ENCODE measurements around the gene CST3. TPM values are rescaled to one million over a fixed set of nuclear protein-coding genes. Genes with fewer than 3 reads are reported as not detected.

The CST3 gene
- total and polyA plus RNA-seq, 7 experiments from 2014 or later, result 1.7 to 520 (median 20.5) TPM

DNA sequence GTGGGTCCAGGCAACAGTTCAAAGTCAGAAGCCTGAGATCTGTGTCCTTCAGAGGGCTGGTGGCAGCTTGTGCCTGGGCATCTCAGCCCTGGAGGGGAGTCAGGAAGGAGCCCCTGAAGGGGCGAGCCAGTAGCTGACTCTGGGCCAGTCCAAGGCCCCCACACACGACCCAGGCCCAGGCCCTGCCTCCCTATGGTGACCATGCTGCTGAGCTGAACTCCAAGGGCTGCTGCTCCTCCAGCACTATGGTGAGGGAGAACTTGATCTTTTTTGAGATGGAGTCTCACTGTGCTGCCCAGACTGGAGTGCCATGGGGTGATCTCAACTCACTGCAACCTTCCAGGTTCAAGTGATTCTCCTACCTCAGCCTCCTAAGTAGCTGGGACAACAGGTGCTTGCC lies 15.2 kb upstream of the CST3 start:
- no peaks in the 10 kb centered on the region for H3K36me3 ChIP-seq (ENCODE audit: control insufficient read depth in 2 of 3, insufficient read depth in 3 of 3, low read length in 3 of 3)
- ATAC-seq (no peak), DNase-seq (no peak)
- Mint-ChIP-seq H3K9me3 (peaks cover 0 to 3% (median 0%) of the 10 kb centered on the region in 11 donors), H3K4me1 (peaks cover 0 to 6% (median 0%) of the 10 kb centered on the region in 7 donors), H3K27me3 (peaks cover 10 to 27% (median 15%) of the 10 kb centered on the region in 5 donors), H3K36me3 (no peaks in the 10 kb centered on the region), H3K27ac (no peak overlapping the region), H3K4me3 (no peak overlapping the region)
- H3K4me1 ChIP-seq (ENCODE audit: control insufficient read depth in 2 of 2, insufficient read depth in 2 of 2, low read length in 2 of 2), result no peaks in the 10 kb centered on the region
- intact Hi-C loops (cut with micrococcal nuclease), result no loop called here
- ChIA-PET CTCF (no interaction called here), POLR2A (no interaction called here)
- H3K4me3 ChIP-seq (ENCODE audit: low read length), result no peak overlapping the region
- H3K9me3 ChIP-seq (ENCODE audit: control insufficient read depth in 2 of 3, low read length in 3 of 3), result no peaks in the 10 kb centered on the region
- no peak overlapping the region for H3K27ac ChIP-seq (ENCODE audit: low read depth, low read length)
- no peaks in the 10 kb centered on the region for H3K27me3 ChIP-seq (ENCODE audit: control insufficient read depth in 2 of 2, insufficient read depth in 2 of 2, low read length in 2 of 2)

DNA sequence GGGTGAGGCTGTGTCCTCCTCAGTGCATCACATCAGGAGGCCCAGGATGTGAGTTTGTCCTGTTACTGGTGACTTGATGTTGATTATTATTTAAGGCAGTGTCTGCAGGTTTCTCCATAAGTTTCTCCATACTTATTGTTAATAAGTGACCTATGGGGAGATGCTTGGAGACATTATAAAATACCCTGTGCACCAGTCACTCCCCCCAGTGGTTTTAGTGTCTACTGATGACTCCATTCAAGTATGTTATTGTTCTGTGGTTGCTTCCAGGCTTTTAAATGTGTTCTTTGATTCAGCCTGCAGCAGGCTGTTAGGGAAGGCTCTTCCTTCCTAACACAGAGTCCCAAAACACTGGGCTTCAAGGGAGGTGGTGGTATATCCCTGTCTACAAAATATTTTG lies 14.6 kb upstream of the CST3 start:
- Mint-ChIP-seq H3K4me3 (no peak overlapping the region), H3K9me3 (peaks cover 0 to 3% (median 0%) of the 10 kb centered on the region in 11 donors), H3K4me1 (peaks cover 0 to 6% (median 0%) of the 10 kb centered on the region in 7 donors), H3K27ac (no peak overlapping the region), H3K36me3 (no peaks in the 10 kb centered on the region), H3K27me3 (peaks cover 10 to 27% (median 15%) of the 10 kb centered on the region in 5 donors)
- Histone ChIP-seq H3K9me3 (ENCODE audit: control insufficient read depth in 2 of 3, low read length in 3 of 3) (no peaks in the 10 kb centered on the region), H3K36me3 (ENCODE audit: control insufficient read depth in 2 of 3, insufficient read depth in 3 of 3, low read length in 3 of 3) (no peaks in the 10 kb centered on the region), H3K27ac (ENCODE audit: low read depth, low read length) (no peak overlapping the region), H3K4me3 (ENCODE audit: low read length) (no peak overlapping the region), H3K27me3 (ENCODE audit: control insufficient read depth in 2 of 2, insufficient read depth in 2 of 2, low read length in 2 of 2) (no peaks in the 10 kb centered on the region), H3K4me1 (ENCODE audit: control insufficient read depth in 2 of 2, insufficient read depth in 2 of 2, low read length in 2 of 2) (no peaks in the 10 kb centered on the region)
- ChIA-PET CTCF (no interaction called here), POLR2A (no interaction called here)
- DNase-seq (no peak), ATAC-seq (no peak)
- intact Hi-C loops (cut with micrococcal nuclease), result no loop called here

DNA sequence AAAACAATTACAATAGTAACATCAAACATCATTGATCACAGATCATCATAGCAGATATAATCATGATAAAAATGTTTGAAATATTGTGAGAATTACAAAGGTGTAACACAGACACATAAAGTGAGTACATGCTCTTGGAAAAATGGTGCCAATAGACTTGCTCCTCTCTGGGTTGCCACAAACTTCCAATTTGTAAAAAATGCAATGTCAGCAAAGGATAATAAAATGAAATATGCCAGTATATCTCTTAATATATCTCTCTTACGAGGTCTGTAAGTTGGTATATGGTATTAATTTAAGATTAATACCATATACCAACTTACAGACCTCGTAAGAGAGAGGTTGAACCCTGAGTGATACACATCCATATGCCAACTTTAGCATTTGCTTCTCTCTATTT lies 13.4 kb upstream of the CST3 start:
- H3K4me3 ChIP-seq (ENCODE audit: low read length), result no peak overlapping the region
- DNase-seq, result no peak
- H3K9me3 Mint-ChIP-seq, result peaks cover 0 to 3% (median 0%) of the 10 kb centered on the region in 11 donors
- H3K36me3 ChIP-seq (ENCODE audit: control insufficient read depth in 2 of 3, insufficient read depth in 3 of 3, low read length in 3 of 3), result no peaks in the 10 kb centered on the region
- H3K4me1 ChIP-seq (ENCODE audit: control insufficient read depth in 2 of 2, insufficient read depth in 2 of 2, low read length in 2 of 2), result no peaks in the 10 kb centered on the region
- H3K4me3 Mint-ChIP-seq, result no peak overlapping the region
- peaks cover 0 to 6% (median 0%) of the 10 kb centered on the region in 7 donors for H3K4me1 Mint-ChIP-seq
- no peaks in the 10 kb centered on the region for H3K36me3 Mint-ChIP-seq
- no peaks in the 10 kb centered on the region for H3K27me3 ChIP-seq (ENCODE audit: control insufficient read depth in 2 of 2, insufficient read depth in 2 of 2, low read length in 2 of 2)
- peaks cover 10 to 22% (median 11%) of the 10 kb centered on the region in 5 donors for H3K27me3 Mint-ChIP-seq
- no peaks in the 10 kb centered on the region for H3K9me3 ChIP-seq (ENCODE audit: control insufficient read depth in 2 of 3, low read length in 3 of 3)
- H3K27ac Mint-ChIP-seq, result no peak overlapping the region
- CTCF ChIA-PET, result no interaction called here
- intact Hi-C loops (cut with micrococcal nuclease), result no loop called here
- H3K27ac ChIP-seq (ENCODE audit: low read depth, low read length), result no peak overlapping the region
- POLR2A ChIA-PET, result no interaction called here
- ATAC-seq, result no peak

DNA sequence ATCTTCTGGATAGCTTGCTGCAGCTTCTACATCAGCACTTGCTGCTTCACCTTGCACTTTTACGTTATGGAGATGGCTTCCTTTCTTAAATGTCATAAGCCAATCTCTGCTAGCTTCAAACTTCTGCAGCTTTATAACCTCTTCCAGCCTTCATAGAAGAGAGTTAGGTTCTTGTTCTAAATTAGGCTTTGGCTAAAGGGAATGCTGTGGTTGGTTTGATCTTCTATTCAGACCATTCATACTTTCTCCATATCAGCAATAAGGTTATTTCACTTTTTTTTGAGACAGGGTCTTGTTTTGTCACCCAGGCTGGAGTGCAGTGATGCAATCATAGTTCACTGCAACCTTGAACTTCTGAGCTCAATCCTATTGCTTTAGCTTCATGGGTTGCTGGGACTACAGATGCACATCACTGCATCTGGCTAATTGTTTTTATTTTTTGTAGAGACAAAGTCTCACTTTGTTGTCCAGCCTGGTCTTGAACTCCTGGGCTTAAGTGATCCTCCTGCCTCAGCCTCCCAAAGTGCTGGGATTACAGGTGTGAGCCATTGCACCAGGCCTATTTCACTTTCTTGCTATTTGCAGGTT lies 12.2 kb upstream of the CST3 start:
- Histone ChIP-seq H3K4me3 (ENCODE audit: low read length) (no peak overlapping the region), H3K4me1 (ENCODE audit: control insufficient read depth in 2 of 2, insufficient read depth in 2 of 2, low read length in 2 of 2) (no peaks in the 10 kb centered on the region), H3K27ac (ENCODE audit: low read depth, low read length) (no peak overlapping the region), H3K36me3 (ENCODE audit: control insufficient read depth in 2 of 3, insufficient read depth in 3 of 3, low read length in 3 of 3) (no peaks in the 10 kb centered on the region), H3K27me3 (ENCODE audit: control insufficient read depth in 2 of 2, insufficient read depth in 2 of 2, low read length in 2 of 2) (no peaks in the 10 kb centered on the region), H3K9me3 (ENCODE audit: control insufficient read depth in 2 of 3, low read length in 3 of 3) (no peaks in the 10 kb centered on the region)
- no peak for DNase-seq
- peaks cover 0 to 3% (median 0%) of the 10 kb centered on the region in 11 donors for H3K9me3 Mint-ChIP-seq
- no peak for ATAC-seq
- intact Hi-C loops (cut with micrococcal nuclease), result no loop called here
- H3K27ac Mint-ChIP-seq, result no peak overlapping the region
- no peaks in the 10 kb centered on the region for H3K36me3 Mint-ChIP-seq
- H3K27me3 Mint-ChIP-seq, result peaks cover 4 to 18% (median 13%) of the 10 kb centered on the region in 5 donors
- POLR2A ChIA-PET, result no interaction called here
- CTCF ChIA-PET, result no interaction called here
- H3K4me3 Mint-ChIP-seq, result no peak overlapping the region
- H3K4me1 Mint-ChIP-seq, result peaks cover 0 to 6% (median 0%) of the 10 kb centered on the region in 7 donors

DNA sequence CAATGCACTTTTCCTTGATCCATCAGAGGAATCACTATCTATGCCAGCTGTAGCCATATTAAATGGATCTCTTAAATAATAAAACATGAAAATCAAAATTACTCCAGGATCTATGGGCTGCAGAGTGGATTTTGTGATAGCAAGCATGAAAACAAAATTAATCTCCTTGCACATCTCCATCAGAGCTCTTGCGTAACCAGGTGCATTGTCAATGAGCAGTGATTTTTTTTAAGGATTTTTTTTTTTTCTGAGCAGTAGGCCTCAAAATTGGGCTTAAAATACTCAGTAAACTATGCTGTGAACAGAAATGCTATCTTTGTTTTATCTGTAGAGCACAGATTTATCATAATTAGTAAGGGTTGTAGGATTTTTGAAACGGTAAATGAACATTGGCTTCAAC lies 11.5 kb upstream of the CST3 start:
- H3K4me3 ChIP-seq (ENCODE audit: low read length), result no peak overlapping the region
- ChIA-PET POLR2A (no interaction called here), CTCF (no interaction called here)
- H3K9me3 ChIP-seq (ENCODE audit: control insufficient read depth in 2 of 3, low read length in 3 of 3), result no peaks in the 10 kb centered on the region
- peaks cover 0 to 3% (median 0%) of the 10 kb centered on the region in 11 donors for H3K9me3 Mint-ChIP-seq
- ATAC-seq, result no peak
- peaks cover 0 to 13% (median 10%) of the 10 kb centered on the region in 5 donors for H3K27me3 Mint-ChIP-seq
- H3K4me1 Mint-ChIP-seq, result peaks cover 0 to 4% (median 0%) of the 10 kb centered on the region in 7 donors
- no peak overlapping the region for H3K4me3 Mint-ChIP-seq
- H3K27ac ChIP-seq (ENCODE audit: low read depth, low read length), result no peak overlapping the region
- no peaks in the 10 kb centered on the region for H3K4me1 ChIP-seq (ENCODE audit: control insufficient read depth in 2 of 2, insufficient read depth in 2 of 2, low read length in 2 of 2)
- H3K36me3 ChIP-seq (ENCODE audit: control insufficient read depth in 2 of 3, insufficient read depth in 3 of 3, low read length in 3 of 3), result no peaks in the 10 kb centered on the region
- no peaks in the 10 kb centered on the region for H3K27me3 ChIP-seq (ENCODE audit: control insufficient read depth in 2 of 2, insufficient read depth in 2 of 2, low read length in 2 of 2)
- no peak for DNase-seq
- intact Hi-C loops (cut with micrococcal nuclease), result no loop called here
- no peaks in the 10 kb centered on the region for H3K36me3 Mint-ChIP-seq
- H3K27ac Mint-ChIP-seq, result no peak overlapping the region

DNA sequence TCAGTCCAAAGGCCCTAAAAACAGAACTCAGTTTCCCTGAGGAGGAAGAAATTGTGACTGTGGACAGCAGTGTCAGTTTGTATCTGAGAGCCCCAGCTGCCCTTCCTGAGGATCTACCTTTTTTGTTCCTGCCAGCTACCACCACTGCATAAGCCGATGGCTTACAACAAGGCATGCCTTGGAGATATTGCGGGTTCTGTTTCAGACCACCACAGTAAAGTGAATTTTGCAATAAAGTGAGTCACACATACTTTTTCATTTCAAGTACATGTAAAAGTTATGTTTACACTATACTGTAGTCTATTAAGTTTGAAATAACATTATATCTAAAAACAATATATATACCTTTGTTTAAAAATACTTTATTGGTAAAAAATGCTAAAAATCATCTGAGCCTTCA lies 9.6 kb upstream of the CST3 start:
- no peaks in the 10 kb centered on the region for H3K9me3 ChIP-seq (ENCODE audit: control insufficient read depth in 2 of 3, low read length in 3 of 3)
- no peaks in the 10 kb centered on the region for H3K36me3 ChIP-seq (ENCODE audit: control insufficient read depth in 2 of 3, insufficient read depth in 3 of 3, low read length in 3 of 3)
- Mint-ChIP-seq H3K27ac (no peak overlapping the region), H3K9me3 (peaks cover 0 to 3% (median 0%) of the 10 kb centered on the region in 11 donors), H3K4me3 (no peak overlapping the region), H3K36me3 (no peaks in the 10 kb centered on the region), H3K27me3 (peaks cover 0 to 4% (median 0%) of the 10 kb centered on the region in 5 donors), H3K4me1 (peaks cover 0 to 2% (median 0%) of the 10 kb centered on the region in 7 donors)
- no peak for DNase-seq
- ATAC-seq, result no peak
- no peaks in the 10 kb centered on the region for H3K4me1 ChIP-seq (ENCODE audit: control insufficient read depth in 2 of 2, insufficient read depth in 2 of 2, low read length in 2 of 2)
- no peaks in the 10 kb centered on the region for H3K27me3 ChIP-seq (ENCODE audit: control insufficient read depth in 2 of 2, insufficient read depth in 2 of 2, low read length in 2 of 2)
- no peak overlapping the region for H3K4me3 ChIP-seq (ENCODE audit: low read length)
- intact Hi-C loops (cut with micrococcal nuclease), result no loop called here
- no peak overlapping the region for H3K27ac ChIP-seq (ENCODE audit: low read depth, low read length)
- ChIA-PET CTCF (no interaction called here), POLR2A (no interaction called here)

DNA sequence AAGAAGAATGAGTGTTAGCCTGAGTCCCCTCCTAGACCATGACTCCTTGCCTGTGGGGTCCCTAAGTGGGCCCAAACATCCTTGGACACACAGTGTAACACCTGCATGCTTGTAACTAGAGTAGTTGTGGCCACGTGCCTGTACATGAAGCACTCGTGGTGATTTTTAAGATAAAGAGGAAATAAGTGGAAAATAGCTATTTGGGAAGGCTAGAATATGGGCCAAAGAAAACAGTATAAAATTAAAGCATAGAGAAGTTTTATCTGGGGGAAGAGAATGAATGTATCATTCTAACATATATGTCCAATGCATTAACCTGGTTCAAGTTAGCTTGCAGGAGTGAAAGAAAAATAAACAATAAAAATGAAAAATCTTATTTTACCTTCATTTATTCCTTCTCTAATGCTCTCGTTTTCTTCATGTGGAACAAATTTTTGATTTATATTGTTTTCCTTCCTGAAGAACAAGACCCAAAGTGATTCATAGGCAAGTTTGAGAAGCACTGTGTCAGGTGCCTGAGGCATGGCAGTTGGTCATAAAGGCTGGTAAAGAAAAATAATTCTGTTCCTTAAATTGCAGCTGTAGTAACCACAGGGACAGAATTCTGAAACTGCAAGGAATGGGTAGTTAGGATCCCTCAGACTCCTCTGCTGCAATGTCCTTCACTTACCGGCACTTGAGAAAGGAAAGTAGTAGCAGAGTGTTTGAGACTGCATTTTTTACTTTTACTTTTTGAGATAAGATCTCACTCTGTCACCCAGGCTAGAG lies 8.5 kb upstream of the CST3 start:
- Mint-ChIP-seq H3K36me3 (no peaks in the 10 kb centered on the region), H3K4me1 (peaks cover 0 to 2% (median 0%) of the 10 kb centered on the region in 7 donors), H3K4me3 (no peak overlapping the region), H3K27ac (no peak overlapping the region), H3K9me3 (peaks cover 0 to 3% (median 0%) of the 10 kb centered on the region in 11 donors), H3K27me3 (peaks cover 0 to 4% (median 0%) of the 10 kb centered on the region in 5 donors)
- POLR2A ChIA-PET, result no interaction called here
- DNase-seq (no peak), ATAC-seq (no peak)
- H3K27me3 ChIP-seq (ENCODE audit: control insufficient read depth in 2 of 2, insufficient read depth in 2 of 2, low read length in 2 of 2), result no peaks in the 10 kb centered on the region
- CTCF ChIA-PET, result no interaction called here
- H3K4me3 ChIP-seq (ENCODE audit: low read length), result no peak overlapping the region
- intact Hi-C loops (cut with micrococcal nuclease), result no loop called here
- no peaks in the 10 kb centered on the region for H3K4me1 ChIP-seq (ENCODE audit: control insufficient read depth in 2 of 2, insufficient read depth in 2 of 2, low read length in 2 of 2)
- no peak overlapping the region for H3K27ac ChIP-seq (ENCODE audit: low read depth, low read length)
- no peaks in the 10 kb centered on the region for H3K36me3 ChIP-seq (ENCODE audit: control insufficient read depth in 2 of 3, insufficient read depth in 3 of 3, low read length in 3 of 3)
- no peaks in the 10 kb centered on the region for H3K9me3 ChIP-seq (ENCODE audit: control insufficient read depth in 2 of 3, low read length in 3 of 3)
